HepG2 (cell line): ENCODE measurements around the gene RABGAP1L. TPM values are rescaled to one million over a fixed set of nuclear protein-coding genes. Genes with fewer than 3 reads are reported as not detected.

Source experiments
- ATAC-seq: fragments of 200-7000 bp; cut with Tn5 transposase; 3 replicates; pipeline ENCODE4 v1.9.1; 2020; ENCODE audit warnings: mild to moderate bottlenecking, moderate library complexity
- BruUV-seq: library from RNA; stranded (reverse); fragments of 400-500 nt; replicated peaks from 2 replicates; lab custom pipeline; 2021; lab: Mats Ljungman, UMichigan
- CTCF ChIA-PET: fragments of 300-600 bp; formaldehyde crosslinking; extraction: SDS; loops from one replicate; lab custom pipeline; 2021; ENCODE audit warnings: low total read pairs, inconsistent platforms, low intra/inter-chr PET ratio; lab: Yijun Ruan, JAX
- POLR2A ChIA-PET: fragments of 350-600 bp; sonication (Branson Sonifier 250); formaldehyde crosslinking; loops from one replicate; lab custom pipeline; 2020; ENCODE audit warnings: antibody characterized with exemption, inconsistent platforms; lab: Yijun Ruan, JAX
- DNase-seq: peaks from one replicate; pipeline ENCODE4 v3.0.0-alpha.2; 2015; ENCODE audit warnings: low spot score
- FAIRE-seq: peaks from 3 replicates; lab custom pipeline; 2011; peaks lifted over from hg19 to GRCh38; lab: Jason Lieb, UNC
- H2AFZ ChIP-seq: one replicate; pipeline ENCODE4 v1.6.1; 2011; ENCODE audit warnings: low read length, inconsistent platforms
- H3K27ac ChIP-seq: fragments of 300-600 bp; 3 replicates; pipeline ENCODE4 v1.8.0; 2011; ENCODE audit warnings: mixed run types, mild to moderate bottlenecking, mixed read lengths, low read length, inconsistent platforms; ENCODE audit not compliant: insufficient read depth; ENCODE audit errors: extremely low read length
- H3K27me3 ChIP-seq, 2 experiments: fragments of 200-600 bp in 1 of 2; 2 replicates in 1 of 2; 3 replicates in 1 of 2; pipeline versions ENCODE4 v1.6.0 to v1.8.0; 2011; ENCODE audit warnings: low read length in 2 of 2, mild to moderate bottlenecking in 2 of 2, moderate library complexity in 2 of 2, inconsistent platforms in 1 of 2; ENCODE audit not compliant: insufficient read depth in 2 of 2, control insufficient read depth in 1 of 2
- H3K36me3 ChIP-seq, 2 experiments: fragments of 200-600 bp in 1 of 2; replicated peaks in 1 of 2; 2 replicates in 1 of 2; 3 replicates in 1 of 2; pipeline versions ENCODE4 v1.5.1 to v1.8.0; 2011; ENCODE audit warnings: low read length in 2 of 2, inconsistent platforms in 1 of 2; ENCODE audit not compliant: insufficient read depth in 2 of 2, control insufficient read depth in 1 of 2
- H3K4me1 ChIP-seq: 2 replicates; pipeline ENCODE4 v1.5.1; 2012; ENCODE audit warnings: low read length, inconsistent platforms; ENCODE audit not compliant: insufficient read depth
- H3K4me2 ChIP-seq: 2 replicates; pipeline ENCODE4 v1.6.0; 2011; ENCODE audit warnings: low read depth, low read length, inconsistent platforms
- H3K4me3 ChIP-seq, 3 experiments: fragments of 200-600 bp in 1 of 3; sonication (generic), shearing (Covaris generic) in 1 of 3; replicated peaks in 1 of 3; 2 replicates each; pipeline ENCODE4 v1.5.1; 2011 to 2016; ENCODE audit warnings: low read length in 3 of 3, inconsistent platforms in 2 of 3, low read depth in 2 of 3, mild to moderate bottlenecking in 2 of 3, control low read depth in 1 of 3, mixed read lengths in 1 of 3; ENCODE audit not compliant: insufficient read depth in 1 of 3
- H3K79me2 ChIP-seq: one replicate; pipeline ENCODE4 v1.6.1; 2011; ENCODE audit warnings: low read length, inconsistent platforms; ENCODE audit not compliant: insufficient read depth
- H3K9ac ChIP-seq: 2 replicates; pipeline ENCODE4 v1.6.0; 2011; ENCODE audit warnings: mild to moderate bottlenecking, low read depth, low read length, inconsistent platforms; ENCODE audit not compliant: insufficient read depth
- H3K9me3 ChIP-seq: 2 replicates; pipeline ENCODE4 v1.5.1; 2012; ENCODE audit warnings: mild to moderate bottlenecking, low read length
- H4K20me1 ChIP-seq: 2 replicates; pipeline ENCODE4 v1.6.0; 2011; ENCODE audit warnings: inconsistent platforms, mild to moderate bottlenecking, low read length, moderate library complexity; ENCODE audit not compliant: insufficient read depth
- ATM ChIP-seq: fragments of 450-650 bp; IDR thresholded peaks from 2 replicates; pipeline ENCODE4 v1.7.1; 2017; ENCODE audit warnings: mild to moderate bottlenecking, borderline replicate concordance
- BHLHE40 ChIP-seq: IDR thresholded peaks from 2 replicates; pipeline ENCODE4 v1.6.1; 2011; ENCODE audit warnings: low read length, improper control_type of control experiment
- DR1 ChIP-seq: sonication (generic); formaldehyde crosslinking; IDR thresholded peaks from 2 replicates; pipeline ENCODE4 v1.8.0; 2021; ENCODE audit warnings: mild to moderate bottlenecking, missing genetic modification reagents, inconsistent platforms
- HOXA7 ChIP-seq: sonication (generic); formaldehyde crosslinking; IDR thresholded peaks from 2 replicates; pipeline ENCODE4 v1.8.1; 2022; ENCODE audit warnings: mild to moderate bottlenecking, missing genetic modification reagents, moderate library complexity
- PRMT3 ChIP-seq: sonication (generic); formaldehyde crosslinking; IDR thresholded peaks from 2 replicates; pipeline ENCODE4 v1.8.1; 2022; ENCODE audit warnings: low read depth, mild to moderate bottlenecking, moderate library complexity, missing genetic modification reagents, borderline replicate concordance
- RCOR2 ChIP-seq: IDR thresholded peaks from 2 replicates; pipeline ENCODE4 v1.6.1; 2016; ENCODE audit warnings: missing biosample characterization, missing genetic modification reagents
- SAP130 ChIP-seq: IDR thresholded peaks from 2 replicates; pipeline ENCODE4 v1.6.1; 2016; ENCODE audit warnings: low read depth
- SRF ChIP-seq: IDR thresholded peaks from 2 replicates; pipeline ENCODE4 v1.6.1; 2011; ENCODE audit warnings: mild to moderate bottlenecking, low read depth, low read length, moderate library complexity
- SRY ChIP-seq: sonication (generic); formaldehyde crosslinking; IDR thresholded peaks from 2 replicates; pipeline ENCODE4 v1.8.0; 2022; ENCODE audit warnings: mild to moderate bottlenecking, missing genetic modification reagents
- SUZ12 ChIP-seq: fragments of 150-350 bp; IDR thresholded peaks from 2 replicates; pipeline ENCODE4 v1.6.1; 2014; ENCODE audit warnings: low read depth, low read length
- ZBTB38 ChIP-seq: sonication (generic); formaldehyde crosslinking; IDR thresholded peaks from 2 replicates; pipeline ENCODE4 v1.5.1; 2020; ENCODE audit warnings: mild to moderate bottlenecking, missing genetic modification reagents
- ZNF24 ChIP-seq: fragments of 450-650 bp; IDR thresholded peaks from 2 replicates; pipeline ENCODE4 v1.6.1; 2017; ENCODE audit warnings: antibody characterized with exemption, mild to moderate bottlenecking
- ZNF546 ChIP-seq: sonication (generic); formaldehyde crosslinking; conservative IDR thresholded peaks from 2 replicates; pipeline ENCODE4 v1.8.1; 2023; ENCODE audit warnings: mild to moderate bottlenecking, missing genetic modification reagents
- ZNF556 ChIP-seq: sonication (generic); formaldehyde crosslinking; IDR thresholded peaks from 2 replicates; pipeline ENCODE4 v1.4.0; 2020; ENCODE audit warnings: mild to moderate bottlenecking, missing genetic modification reagents, borderline replicate concordance
- ZNF619 ChIP-seq: sonication (generic); formaldehyde crosslinking; IDR thresholded peaks from 2 replicates; pipeline ENCODE4 v1.4.0; 2020; ENCODE audit warnings: mild to moderate bottlenecking, missing genetic modification reagents
- ZNF773 ChIP-seq: sonication (generic); formaldehyde crosslinking; IDR thresholded peaks from 2 replicates; pipeline ENCODE4 v1.4.0; 2020; ENCODE audit warnings: missing genetic modification reagents, borderline replicate concordance
- WGBS: methylation state at CpG from one replicate; pipeline ENCODE4 v1.1.6; 2017; ENCODE audit warnings: low lambda C conversion rate; 5-methylcytosine and 5-hydroxymethylcytosine counted together
- in situ Hi-C: cut with HindIII; loops from 2 replicates; pipeline ENCODE4 v1.10.0; 2017; ENCODE audit warnings: low pct_unique_long_range_greater_than_20kb; ENCODE audit not compliant: extremely low pct_ligation_motif_present
- intact Hi-C: fragments of 100-400 bp; cut with micrococcal nuclease; formaldehyde crosslinking; loops from one replicate; pipeline ENCODE4 v1.10.0; 2022; ENCODE audit not compliant: unreplicated experiment
- polyA plus RNA-seq, 8 experiments: library from polyadenylated mRNA; depleted of rRNA in 3 of 8; stranded (reverse) in 7 of 8; unstranded in 1 of 8; fragments of >200 nt; fragmentation: Illumina TruSeq in 4 of 8; extraction: Trizol in 4 of 8; gene quantifications; 2 replicates each; pipeline versions ENCODE4 v1.2.1 to v1.2.3, GENCODE V29; 2011 to 2016; ENCODE audit warnings: low read depth in 4 of 8, missing spikeins in 1 of 8, mixed read lengths in 1 of 8; ENCODE audit not compliant: insufficient read depth in 1 of 8
- total RNA-seq, 5 experiments: library from RNA; depleted of rRNA; stranded (reverse); fragments of >200 nt; fragmentation: Illumina TruSeq; extraction: Trizol; gene quantifications; 2 replicates each; pipeline ENCODE4 v1.2.3, GENCODE V29; 2016; ENCODE audit warnings: low read depth in 1 of 5

RABGAP1L gene
- total and polyA plus RNA-seq, 2 of the 13 experiments (the other 11 are each of a cell fraction or from before 2014, with no cell fraction given) = 7.9 to 22.6 TPM

GRCh38 chr1:174465855-174466254, 306.5 kb downstream of the RABGAP1L start:
- Histone ChIP-seq H3K4me1 (no peaks in the 10 kb centered on the region), H3K27me3 (no peaks in the 10 kb centered on the region), H3K4me2 (no peak overlapping the region), H3K27ac (no peak overlapping the region), H3K9me3 (no peaks in the 10 kb centered on the region), H2AFZ (no peak overlapping the region), H4K20me1 (no peaks in the 10 kb centered on the region), H3K9ac (no peak overlapping the region), H3K4me3 (no peak overlapping the region), H3K79me2 (no peaks in the 10 kb centered on the region), H3K36me3 (no peaks in the 10 kb centered on the region)
- TF ChIP-seq SRF (0 out of 2 replicates have a peak, but pooled peaks have one; percentile 32), DR1 (CRISPR knock-in tag) (no peak)
- intact Hi-C loops (no loop called here), in situ Hi-C loops (no loop called here)
- 100% methylated on average over 2 of the region's 2 CpGs for WGBS
- ATAC-seq = no peak
- DNase-seq = no peak
- no TSS peak for BruUV-seq
- no peak for FAIRE-seq
- ChIA-PET POLR2A (no interaction called here), CTCF (no interaction called here)

GRCh38 chr1:174466607-174467006, 307.3 kb downstream of the RABGAP1L start:
- 96% methylated on average over 8 of the region's 8 CpGs for WGBS
- Histone ChIP-seq H3K9me3 (no peaks in the 10 kb centered on the region), H3K4me1 (no peaks in the 10 kb centered on the region), H3K36me3 (no peaks in the 10 kb centered on the region), H2AFZ (no peak overlapping the region), H3K27ac (no peak overlapping the region), H3K9ac (no peak overlapping the region), H3K27me3 (no peaks in the 10 kb centered on the region), H3K4me3 (no peak overlapping the region), H4K20me1 (no peaks in the 10 kb centered on the region), H3K79me2 (no peaks in the 10 kb centered on the region), H3K4me2 (no peak overlapping the region)
- POLR2A ChIA-PET = no interaction called here
- no TSS peak for BruUV-seq
- no peak for DNase-seq
- ATAC-seq = no peak
- in situ Hi-C loops = no loop called here
- CTCF ChIA-PET = no interaction called here
- TF ChIP-seq SAP130 (CRISPR knock-in tag) (no peak), BHLHE40 (no peak), ZNF619 (CRISPR knock-in tag) (no peak), ZBTB38 (no peak), PRMT3 (CRISPR knock-in tag) (no peak), ZNF546 (no peak), ATM (no peak), ZNF773 (CRISPR knock-in tag) (no peak), SUZ12 (no peak), HOXA7 (CRISPR knock-in tag) (no peak), ZNF24 (no peak), ZNF556 (no peak), RCOR2 (no peak), SRY (CRISPR knock-in tag) (no peak)
- FAIRE-seq = no peak
- intact Hi-C loops = no loop called here
